Activated CD4-positive, CD25-positive, alpha-beta regulatory T cell treated with anti-CD3 and anti-CD28 coated beads, Interleukin-2, amount 50 U/mL, for 16 hours (primary cell): ENCODE data around the gene CAMSAP2.

Experiments
- DNase-seq: peaks from one replicate; pipeline ENCODE4 v3.0.0-alpha.2; 2020; ENCODE audit warnings: low read depth, low spot score

Gene CAMSAP2

DNA sequence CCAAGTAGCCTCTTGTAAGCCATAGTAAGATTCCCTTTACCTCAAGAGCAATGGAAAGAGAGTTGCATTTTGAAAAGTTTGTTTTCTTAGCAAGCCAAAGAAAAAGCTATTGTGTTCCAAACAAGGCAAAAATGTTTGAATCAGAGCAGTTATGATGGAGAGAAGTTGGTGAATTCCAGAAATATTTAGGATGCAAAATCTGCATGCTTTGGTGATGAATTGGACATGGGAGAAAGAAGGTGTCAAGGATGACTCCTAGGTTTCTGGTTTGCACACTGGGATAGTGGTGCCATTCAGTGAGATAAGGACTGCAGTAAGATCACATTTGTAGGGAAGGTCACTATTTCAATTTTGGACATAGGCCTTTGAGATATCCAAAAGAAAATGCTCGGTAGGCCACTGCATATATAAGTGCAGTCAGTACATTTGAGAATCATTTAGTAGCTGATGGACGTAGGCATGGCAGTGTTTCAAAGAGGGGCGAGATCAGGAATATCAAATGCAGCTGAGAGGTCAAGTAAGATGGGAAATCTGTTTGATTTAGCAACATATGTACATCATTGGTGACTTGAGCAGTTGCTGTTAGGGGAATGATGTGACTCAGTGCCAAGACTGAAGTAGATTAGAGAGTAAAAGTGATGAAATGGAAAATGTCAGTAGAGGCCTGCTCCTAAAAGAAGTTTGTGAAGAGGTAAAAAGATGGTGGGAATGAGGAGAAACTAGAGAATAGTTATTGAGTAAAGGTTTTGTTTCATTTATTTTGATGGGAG, 100.2 kb downstream of the CAMSAP2 start:
- no peak for DNase-seq

DNA sequence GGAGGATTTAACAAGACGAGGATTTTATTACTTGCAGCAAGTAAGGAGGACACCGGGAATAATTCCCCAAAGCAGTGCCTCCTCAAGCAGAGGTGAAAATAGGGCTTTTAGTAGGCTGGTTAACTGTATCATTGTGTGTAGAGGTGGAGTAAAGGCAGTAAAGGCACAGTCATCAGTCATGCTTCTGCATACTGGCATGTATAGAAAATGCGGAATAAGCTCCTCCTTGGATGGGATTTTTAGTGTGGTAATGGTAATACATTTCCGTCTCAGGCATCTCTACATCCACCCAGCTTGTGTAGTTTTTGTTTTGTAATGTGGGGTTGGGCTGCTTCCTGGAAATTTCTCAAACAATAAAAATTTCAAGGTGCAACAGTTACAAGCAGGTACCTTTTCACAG, 106.7 kb downstream of the CAMSAP2 start:
- DNase-seq = no peak

DNA sequence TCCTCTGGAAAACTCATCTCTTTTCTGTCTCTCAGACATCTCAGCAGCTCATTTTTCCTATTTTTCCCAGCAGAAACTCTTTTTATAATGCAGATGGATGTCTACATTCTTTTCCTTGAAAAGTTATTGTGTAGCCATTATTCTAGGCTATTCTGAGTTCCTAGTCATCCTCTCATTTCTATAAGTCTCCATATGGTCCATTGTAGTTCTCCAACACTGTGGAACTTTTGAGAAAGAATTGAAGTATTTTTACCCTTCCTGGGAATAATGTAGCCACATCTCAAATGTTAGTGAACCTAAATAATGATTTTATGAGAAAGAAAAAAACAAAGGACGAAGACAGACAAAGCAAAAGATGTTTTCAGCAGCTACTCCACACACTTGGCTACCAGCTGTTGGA, 107.7 kb downstream of the CAMSAP2 start:
- no peak for DNase-seq

DNA sequence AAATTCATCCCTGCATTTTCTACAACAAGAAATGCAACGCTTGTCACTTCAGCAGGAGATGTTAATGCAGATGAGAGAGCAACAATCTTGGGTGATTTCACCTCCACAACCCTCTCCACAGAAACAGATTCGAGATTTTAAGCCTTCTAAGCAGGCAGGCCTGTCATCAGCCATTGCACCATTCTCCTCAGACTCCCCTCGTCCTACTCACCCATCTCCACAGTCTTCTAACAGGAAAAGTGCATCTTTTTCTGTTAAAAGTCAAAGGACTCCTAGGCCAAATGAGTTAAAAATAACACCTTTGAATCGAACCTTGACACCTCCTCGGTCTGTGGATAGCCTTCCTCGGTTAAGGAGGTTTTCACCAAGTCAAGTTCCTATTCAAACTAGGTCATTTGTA, 110.7 kb downstream of the CAMSAP2 start:
- DNase-seq = no peak

DNA sequence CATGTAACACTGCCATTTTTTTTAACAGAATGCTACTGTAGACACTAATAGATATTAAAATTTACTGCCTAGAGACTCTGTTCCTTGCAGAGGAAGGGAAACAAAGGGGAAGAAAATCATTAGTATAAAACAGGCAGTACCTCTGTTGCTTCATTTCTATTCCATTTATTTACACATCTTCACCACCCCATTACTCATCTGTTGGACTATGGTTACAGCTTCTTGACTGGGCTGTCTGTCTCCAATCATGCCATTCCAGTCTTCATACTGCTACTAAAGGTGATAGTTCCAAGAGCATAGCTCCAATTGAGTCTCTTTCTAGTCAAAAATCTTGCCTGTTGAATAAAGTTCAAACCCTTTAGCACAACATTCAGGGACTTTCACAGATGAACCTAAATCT, 111.9 kb downstream of the CAMSAP2 start:
- no peak for DNase-seq

DNA sequence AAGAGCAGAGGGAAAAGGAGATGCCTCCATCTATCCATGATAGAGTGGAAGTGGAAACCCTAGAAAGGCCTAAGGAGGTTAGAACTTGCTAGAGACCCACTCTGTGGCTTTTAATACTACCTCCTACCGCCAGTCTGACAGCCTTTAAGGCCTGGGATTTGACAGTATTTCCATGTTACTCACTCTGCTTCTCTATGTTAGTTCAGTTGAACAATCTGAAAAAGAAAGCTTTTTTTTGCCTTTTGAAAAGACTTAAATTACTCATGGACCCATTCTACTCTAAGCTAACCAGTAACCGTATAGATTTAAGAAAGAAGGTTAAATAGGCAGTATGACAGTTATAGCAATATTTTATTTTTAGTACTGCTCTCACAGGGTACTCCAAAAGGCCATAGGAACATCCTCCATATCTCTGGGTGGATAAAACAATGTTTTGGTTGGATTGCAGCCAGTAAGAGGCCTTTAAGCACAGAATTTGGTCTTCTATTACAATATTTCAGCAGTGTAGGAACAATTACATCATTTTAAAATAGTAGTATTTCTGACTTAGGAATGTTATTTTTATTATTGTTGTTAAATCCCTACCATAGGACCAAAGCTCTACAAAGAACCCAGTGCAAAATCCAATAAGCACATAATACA, 118.1 kb downstream of the CAMSAP2 start:
- no peak for DNase-seq

DNA sequence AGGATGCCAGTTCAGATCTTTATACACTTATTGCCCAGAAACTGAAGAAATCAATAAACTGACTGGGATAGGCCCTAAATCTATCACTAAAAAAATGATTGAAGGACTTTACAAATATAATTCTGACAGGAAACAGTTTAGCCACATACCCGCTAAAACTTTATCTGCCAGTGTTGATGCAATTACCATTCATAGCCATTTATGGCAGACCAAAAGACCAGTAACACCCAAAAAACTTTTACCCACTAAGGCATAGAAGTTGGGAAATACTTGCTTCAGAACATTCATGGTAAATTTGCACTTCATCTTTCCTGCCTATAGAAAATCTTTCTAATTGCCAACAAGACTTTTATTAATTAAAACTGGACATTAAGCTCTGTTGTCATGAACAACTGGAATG, 119.1 kb downstream of the CAMSAP2 start:
- DNase-seq = no peak

DNA sequence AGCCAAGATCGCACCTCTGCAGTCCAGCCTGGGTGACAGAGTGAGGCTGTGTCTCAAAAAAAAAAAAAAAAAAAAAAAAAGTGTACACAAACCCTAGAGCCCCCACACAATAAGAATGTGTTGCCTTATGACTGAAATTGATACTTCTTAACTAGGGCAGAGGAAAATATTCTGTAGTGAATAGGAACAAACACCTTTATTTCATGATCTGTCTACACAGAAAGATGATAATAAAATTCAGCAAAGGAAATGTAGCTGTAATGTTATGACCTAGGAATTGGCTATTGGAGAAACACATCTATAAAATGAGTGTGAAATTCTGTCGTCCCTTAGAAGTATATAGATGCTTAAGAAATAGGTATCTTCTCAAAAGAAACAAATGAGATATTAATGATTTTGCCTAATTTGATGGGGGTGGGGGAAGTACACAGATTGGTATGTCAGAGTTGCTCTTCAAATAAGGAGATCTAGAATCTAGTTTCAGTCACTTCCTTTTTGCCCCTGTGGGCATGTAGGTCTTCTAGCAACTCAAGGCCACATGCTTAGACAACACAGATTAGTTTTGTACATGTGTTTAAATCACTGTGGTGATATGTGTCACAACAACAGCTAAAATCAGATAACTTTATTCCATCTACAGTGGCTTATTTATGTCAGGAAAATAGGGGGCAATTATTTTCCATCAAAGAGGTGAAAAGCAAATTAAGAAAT, 123.4 kb downstream of the CAMSAP2 start:
- no peak for DNase-seq

DNA sequence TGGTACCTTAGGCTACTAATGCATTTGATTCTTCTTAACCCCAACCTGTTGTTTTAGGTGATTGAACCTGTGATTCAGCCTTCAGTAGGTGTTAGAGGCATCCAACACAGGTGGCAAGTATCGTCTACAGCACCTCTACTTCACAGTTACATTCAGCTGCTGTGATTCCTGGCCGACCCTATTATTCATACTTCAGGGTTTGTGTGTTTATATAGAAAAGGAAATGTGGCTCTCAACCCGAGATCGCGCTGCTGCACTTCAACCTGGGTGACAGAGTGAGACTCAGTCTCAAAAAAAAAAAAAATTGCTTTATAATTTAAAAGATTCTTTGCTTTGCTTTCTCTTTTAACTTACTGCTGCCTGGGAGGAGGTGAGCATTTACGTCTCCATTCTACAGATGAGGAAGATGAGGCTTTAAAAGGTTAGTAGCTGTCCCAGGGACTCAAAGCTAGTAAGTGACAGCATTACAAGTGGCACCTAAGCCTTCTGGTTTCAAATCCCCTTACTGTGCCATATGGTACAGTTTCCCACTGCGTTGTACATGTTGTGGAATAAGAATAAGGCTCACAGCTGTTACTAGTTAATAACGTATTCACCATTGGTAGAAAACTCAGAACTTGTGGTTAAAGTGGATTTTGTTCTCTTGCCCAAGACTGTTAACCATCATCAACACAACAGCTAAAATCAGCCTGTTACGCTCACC, 124.2 kb downstream of the CAMSAP2 start:
- no peak for DNase-seq

DNA sequence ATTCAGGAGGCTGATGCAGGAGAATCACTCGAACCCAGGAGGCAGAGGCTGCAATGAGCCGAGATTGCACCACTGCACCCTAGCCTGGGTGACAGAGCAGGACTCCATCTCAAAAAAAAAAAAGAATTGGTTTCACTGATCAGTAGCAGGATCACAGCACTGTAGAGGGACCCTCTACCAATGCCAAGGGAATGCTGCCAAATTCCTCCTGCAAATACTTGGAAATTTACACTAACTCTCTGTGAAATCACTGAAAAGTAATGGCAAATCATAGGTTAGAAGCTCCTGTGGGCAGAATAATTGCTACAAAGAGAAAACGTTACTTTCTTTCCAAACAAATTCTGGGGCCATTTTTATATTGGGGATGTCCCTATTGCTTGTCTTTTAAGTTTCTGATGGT, 127.4 kb downstream of the CAMSAP2 start:
- no peak for DNase-seq

DNA sequence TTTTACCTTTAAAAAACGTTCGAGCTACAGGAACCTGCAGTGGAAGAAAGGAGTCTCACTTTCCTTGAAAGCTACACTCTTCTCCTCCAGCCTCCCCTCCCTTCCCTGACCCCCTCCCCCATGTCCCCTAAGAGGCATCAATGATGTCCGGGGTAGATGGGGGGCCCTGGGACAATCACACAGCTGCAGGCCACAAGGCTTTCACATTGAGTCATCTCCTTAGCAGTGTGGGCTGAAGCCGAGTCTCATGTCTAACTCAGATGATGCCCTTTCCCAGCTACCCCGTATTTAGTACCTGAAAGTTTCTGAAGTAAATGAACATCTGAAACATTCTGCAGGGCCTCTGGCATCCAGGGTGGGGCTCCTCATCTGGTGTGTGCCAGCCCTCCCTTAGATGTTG, 127.8 kb downstream of the CAMSAP2 start:
- DNase-seq = no peak

DNA sequence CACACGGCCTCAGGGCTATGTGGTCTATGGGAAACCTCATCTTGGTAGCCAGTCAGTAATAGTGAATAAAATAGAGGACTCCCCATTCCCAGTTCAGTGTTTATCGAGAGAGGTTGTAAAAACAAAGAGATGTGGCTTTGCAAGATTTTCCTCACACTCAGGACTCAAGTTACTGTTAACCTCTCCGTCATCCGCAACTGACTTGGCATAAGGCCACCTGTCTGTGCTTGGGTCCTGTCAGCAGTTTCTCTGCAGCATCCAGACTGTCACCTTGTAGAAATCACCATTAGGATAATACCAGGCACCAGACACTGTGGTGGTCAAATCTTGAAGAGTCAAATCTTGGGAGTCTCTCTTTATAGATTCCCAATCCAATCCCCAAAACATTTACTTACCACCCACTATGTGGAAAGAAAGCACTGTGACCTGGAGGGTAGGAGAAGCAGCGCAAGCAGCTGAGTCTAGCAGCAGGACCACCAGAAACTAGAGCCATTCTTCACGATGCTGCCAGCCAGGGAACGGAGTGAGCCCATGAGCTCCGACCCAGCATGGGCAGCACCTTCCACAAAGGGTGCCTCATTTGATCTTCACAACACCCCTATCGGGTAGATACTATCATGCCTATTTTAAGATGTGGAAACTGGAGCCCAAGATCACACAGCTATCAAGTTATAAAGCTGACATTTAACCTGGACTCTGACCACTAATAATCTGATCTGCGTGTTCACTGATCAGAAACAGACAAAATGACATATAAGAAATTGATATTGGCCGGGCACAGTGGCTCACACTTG, 128.5 kb downstream of the CAMSAP2 start:
- DNase-seq = no peak

DNA sequence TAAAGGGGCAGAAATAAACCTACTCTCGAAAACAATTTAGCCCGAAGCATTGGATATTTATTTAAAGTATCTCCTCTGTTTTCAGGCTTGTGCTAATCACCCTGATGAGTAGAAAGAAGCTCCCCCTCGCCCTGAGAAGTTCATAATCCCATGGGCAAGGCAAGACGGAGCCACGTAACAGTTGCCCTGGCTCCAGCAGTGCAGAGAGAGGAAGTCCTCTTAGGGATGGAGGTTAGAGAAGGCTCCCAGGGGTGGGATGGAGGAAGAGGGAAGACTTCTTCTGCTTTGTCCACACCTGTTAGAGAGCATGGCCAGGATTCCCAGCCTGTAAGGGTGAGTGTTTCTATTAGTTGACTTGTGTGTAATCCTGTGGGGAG, 130.7 kb downstream of the CAMSAP2 start:
- no peak for DNase-seq

DNA sequence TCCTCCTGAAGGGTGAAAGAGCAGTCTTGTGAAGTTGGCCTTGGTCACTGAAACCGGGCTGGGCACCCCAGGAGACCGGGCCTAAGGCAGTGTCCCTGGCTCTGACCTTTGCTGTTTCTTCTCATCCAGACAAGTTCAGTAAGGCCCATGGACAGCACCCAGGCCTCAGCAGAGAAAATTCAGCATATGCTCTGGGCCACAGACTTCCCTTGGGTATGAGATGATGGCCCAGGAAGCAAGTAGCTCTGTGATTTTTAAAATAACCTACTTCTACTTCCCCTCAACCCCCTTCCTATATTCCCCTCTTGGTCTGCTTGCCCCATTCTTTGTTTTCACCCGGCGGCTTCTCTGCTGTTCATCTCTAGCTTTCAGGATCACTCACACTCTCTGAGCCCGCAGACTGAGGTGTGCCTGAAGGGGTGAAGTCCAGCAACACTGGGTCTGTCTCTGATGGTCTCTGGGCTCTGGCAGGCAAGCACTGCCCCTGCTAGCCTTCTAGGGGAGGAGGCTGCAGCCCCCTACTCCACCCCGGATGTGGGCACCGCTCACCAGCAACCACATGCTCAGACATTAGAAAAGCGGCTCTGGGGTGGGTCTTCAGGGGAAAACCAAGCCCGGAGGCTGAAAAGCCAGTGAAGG, 131.2 kb downstream of the CAMSAP2 start:
- DNase-seq = no peak

DNA sequence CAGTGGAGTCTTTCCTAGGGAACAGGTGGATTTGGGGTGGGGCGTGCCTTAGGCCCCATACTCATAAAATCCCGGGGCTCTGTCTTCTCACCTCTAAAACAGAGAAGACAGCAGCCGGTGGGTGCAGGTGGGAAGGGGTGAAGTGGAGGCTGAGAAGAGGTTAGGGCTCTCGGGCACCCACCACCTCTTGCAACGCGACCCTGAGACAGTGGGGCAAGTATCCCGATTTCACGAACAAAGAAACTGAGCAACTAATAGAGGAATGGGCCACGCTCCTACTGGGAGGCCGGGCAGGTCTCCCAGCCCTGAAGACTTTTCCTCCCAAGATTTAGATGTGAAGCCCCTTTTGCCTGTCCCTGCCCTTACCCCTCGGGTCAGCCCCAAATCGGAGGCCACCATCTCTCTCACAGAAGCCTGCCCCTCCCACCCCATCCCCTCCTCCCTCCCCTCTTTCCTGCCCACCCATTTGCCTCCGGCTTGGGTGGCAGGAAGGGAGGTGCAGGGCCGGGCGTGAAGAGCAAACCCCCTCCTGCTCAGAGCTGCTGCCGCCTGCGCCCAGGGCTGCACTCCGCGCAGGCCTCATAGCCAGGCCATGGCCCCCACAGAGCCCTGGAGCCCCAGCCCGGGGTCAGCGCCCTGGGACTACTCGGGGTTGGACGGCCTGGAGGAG, 133.9 kb downstream of the CAMSAP2 start, which contains the start of gene GPR25:
Gene GPR25, plus strand, starts transcription at position 536 of the 670 bp plus-strand sequence. Its CDS starts 57 bp downstream, at position 593.
- no peak for DNase-seq

DNA sequence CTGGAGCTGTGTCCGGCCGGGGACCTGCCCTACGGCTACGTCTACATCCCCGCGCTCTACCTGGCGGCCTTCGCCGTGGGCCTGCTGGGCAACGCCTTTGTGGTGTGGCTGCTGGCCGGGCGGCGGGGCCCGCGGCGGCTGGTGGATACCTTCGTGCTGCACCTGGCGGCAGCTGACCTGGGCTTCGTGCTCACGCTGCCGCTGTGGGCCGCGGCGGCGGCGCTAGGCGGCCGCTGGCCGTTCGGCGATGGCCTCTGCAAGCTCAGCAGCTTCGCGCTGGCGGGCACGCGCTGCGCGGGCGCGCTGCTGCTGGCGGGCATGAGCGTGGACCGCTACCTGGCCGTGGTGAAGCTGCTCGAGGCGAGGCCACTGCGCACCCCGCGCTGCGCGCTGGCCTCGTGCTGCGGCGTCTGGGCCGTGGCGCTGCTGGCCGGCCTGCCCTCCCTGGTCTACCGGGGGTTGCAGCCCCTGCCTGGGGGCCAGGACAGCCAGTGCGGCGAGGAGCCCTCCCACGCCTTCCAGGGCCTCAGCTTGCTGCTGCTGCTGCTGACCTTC, 134.5 kb downstream of the CAMSAP2 start:
- no peak for DNase-seq

DNA sequence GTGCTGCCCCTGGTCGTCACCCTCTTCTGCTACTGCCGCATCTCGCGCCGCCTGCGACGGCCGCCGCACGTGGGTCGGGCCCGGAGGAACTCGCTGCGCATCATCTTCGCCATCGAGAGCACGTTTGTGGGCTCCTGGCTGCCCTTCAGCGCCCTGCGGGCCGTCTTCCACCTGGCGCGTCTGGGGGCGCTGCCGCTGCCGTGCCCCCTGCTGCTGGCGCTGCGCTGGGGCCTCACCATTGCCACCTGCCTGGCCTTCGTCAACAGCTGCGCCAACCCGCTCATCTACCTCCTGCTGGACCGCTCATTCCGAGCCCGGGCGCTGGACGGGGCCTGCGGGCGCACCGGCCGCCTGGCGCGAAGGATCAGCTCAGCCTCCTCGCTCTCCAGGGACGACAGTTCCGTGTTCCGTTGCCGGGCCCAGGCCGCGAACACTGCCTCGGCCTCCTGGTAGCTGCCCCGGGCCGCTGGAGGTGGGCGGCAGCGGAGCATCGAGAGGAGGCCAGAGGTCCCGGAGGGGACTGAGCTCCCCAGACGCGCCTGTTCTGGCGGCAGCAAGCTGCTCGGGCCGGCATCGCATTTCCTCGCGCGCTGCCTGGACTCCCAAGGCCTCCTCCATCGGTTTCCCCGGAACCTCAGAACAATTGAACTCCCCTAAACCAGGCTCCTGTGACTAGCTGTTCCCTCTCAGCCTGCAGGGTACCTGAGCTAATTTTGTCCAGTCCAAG, 135.1 kb downstream of the CAMSAP2 start:
- no peak for DNase-seq

DNA sequence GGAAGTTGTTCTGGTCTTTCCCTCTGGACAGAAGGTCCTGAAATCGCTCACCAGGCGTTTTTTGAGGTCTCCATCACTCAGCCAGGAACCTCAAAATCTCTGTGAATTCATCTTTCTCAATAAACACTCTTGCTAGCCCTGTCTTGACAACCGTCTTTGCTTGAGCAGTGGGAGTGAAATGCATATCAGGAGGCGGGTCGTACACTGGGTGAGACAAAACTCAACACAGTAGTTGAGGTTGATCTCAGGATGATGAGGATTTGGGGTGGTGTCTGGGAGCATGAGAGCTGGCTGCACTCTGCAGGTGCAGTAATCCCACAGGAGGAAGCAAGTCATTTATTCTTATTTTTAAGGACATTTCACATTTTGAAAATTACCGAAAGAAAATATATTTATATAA, 136.0 kb downstream of the CAMSAP2 start:
- no peak for DNase-seq

DNA sequence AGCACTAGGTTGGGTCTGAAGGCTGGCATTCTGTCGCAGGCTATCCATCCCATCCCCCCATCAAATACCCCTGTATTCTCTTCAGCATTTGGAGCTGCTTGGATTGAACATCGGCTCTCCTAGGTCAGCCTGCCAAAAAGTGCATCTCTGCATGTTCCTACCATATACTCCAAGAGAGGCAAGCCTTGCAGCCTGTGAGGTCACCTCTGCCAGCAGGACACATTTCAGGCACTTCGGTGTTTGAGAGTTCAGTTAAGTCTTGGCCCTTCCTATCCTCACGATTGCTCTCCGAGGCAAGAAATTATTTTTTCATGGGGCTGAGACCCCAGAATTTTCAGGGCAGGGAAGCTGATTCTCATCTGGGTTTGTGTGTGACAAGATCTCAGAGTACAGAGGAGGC, 136.7 kb downstream of the CAMSAP2 start:
- DNase-seq = no peak
